Measurements from ENCODE around the gene TUBGCP3.
"Not testable (repeated sequence)": the region's sequence is repeated elsewhere in the genome, so short reads cannot be mapped to it uniquely, and the experiment has no call there.

The TUBGCP3 gene

DNA sequence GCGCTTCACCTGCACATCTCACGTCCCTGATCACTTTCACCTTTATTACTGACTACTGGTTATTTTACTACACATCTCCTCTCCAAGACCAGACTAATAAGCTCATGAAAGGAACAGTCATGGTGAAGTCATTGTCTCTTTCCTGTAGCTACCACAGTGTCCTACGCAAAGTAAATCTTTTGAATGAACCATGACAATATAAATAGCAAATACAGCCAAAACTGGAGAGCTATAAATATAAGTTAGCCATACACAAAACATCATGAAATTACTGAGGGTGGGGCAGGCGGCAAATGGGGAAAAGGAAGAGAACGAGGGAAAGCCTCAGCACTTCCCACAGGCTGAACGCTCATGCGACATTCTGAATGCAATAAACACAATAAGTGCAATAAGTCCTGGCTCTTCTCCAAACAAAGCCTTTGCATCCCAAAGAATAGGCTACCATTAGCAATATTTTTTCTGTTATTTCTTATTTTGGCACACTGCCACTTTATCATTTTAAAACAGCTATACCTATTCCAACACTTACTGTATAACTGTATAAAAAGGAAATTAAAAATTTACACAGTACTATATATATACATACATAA is 62.5 kb downstream of the TUBGCP3 start:
- DNase-seq, result no peak

DNA sequence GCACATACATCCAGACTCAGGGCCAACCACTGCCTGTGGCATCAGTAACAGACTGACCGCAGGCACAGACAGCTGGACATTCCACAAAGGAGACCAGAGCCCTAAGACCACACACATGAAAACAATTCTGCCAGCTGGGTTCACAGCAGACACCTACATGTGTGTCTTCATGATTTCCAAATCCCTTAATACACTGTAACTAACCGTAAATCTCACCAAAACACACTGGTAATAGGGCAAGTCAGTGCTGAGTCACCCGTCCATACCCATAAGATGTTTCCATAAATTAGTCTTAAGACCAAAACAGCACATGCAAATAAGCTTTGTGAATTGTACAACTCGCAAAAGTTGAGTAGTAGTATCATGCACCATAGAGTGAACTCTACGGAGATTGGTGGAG is 65.4 kb downstream of the TUBGCP3 start:
- no peak for DNase-seq

- no peak for DNase-seq
Measured at GRCh38 chr13:112521073-112521685, 66.8 kb downstream of the TUBGCP3 start.

GRCh38 chr13:112519517-112520060 is 68.4 kb downstream of the TUBGCP3 start:
- no peak for DNase-seq

DNA sequence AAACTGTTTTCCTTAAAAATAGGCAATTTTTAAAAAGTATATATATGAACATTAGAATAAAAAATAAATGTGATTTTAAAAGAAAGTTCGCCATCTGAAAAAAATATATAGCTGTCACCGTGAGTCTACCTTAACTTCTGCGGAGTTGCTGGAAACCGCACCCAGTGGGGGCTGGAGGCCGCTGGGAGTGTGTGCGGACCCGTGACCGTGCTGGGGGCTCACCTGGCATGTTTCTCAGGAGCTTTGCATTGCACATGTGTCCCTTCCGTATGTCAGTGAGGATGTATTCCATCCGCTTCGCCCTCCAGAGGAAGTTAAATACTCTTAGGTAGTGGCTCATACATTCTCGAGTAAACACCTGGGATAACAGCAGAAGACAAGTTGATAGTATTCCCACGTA is 71.7 kb downstream of the TUBGCP3 start:
- DNase-seq, result no peak

- no peak for DNase-seq
Measured at GRCh38 chr13:112513761-112514160, 74.2 kb downstream of the TUBGCP3 start.

- DNase-seq, result no peak
Measured at GRCh38 chr13:112510987-112511685, 76.8 kb downstream of the TUBGCP3 start.

DNA sequence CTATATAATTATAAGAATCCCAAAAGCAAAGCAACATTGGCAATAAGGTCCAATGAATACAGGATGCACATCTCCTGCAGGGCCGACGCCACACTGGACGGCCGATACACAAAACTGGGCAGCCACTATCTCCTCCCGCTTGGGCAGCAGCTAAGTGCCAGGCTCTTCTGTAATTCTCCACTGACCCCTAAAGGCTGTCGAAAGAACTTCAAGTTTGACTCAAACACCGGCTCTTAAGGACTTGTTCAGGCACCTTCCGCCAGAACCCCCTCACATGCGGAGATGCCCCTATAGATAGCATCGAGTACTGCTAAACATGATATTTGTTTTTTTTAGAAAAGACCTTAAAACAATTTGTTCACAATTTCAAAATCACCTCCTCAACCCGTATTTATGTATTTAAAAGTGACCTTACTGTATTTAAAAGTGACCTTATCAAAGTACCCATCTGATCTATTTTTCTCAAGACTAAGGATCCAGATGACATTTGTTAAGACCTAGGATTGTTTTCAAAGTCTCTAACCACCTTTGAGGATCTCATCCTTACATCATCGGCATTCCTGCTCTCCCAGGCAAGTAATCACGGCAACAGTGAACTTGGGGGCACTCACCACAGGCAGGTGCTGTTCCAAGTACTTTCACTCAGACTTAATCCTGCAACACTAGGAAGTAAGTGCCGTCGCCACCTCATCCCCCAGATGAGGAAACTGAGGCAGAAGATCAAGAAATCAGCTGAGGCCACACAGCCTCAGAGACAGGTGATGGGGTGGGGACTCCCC is 77.8 kb downstream of the TUBGCP3 start:
- peak; percentile 59 for DNase-seq

DNA sequence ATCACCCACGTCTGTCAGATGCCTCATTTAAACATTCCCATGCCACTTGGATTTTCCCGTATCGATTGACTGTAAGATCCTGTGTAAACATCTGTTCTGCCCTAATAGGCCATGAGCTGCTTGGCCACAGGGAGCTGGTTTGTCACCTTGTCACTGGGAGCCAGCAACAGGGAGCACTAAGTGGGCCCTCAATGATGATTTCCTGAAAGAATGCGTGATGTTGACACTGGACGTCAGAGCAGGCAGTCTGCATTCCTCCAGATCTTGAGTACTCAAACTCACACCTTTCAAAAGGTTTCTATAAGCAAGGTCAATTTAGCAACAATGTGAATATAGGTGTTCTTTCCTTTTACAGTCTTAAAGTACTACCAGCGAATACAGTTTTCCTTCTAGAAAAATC is 78.8 kb downstream of the TUBGCP3 start:
- DNase-seq, result no peak

- DNase-seq, result no peak
Measured at GRCh38 chr13:112506046-112506445, 81.9 kb downstream of the TUBGCP3 start.

GRCh38 chr13:112496166-112496565 is 91.8 kb downstream of the TUBGCP3 start:
- DNase-seq, result no peak

GRCh38 chr13:112495465-112495864 is 92.5 kb downstream of the TUBGCP3 start:
- no peak for DNase-seq

DNA sequence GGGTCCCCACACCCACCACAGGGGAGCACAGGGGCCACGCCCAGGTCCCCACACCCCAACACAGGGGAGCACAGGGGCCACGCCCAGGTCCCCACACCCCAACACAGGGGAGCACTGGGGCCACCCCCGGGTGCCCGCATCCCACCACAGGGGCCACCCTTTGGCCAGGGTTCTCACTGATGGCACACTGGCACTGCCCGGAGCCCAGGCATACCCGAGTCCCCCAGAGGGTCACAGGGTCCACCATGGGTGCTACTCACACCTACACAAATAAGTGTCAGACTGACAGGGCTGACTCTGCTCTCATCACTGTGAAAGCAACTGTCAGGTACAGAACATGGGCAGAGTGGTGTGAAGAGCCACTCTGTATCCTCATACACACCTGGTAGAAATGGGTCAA is 98.8 kb downstream of the TUBGCP3 start:
- DNase-seq, result no peak

DNA sequence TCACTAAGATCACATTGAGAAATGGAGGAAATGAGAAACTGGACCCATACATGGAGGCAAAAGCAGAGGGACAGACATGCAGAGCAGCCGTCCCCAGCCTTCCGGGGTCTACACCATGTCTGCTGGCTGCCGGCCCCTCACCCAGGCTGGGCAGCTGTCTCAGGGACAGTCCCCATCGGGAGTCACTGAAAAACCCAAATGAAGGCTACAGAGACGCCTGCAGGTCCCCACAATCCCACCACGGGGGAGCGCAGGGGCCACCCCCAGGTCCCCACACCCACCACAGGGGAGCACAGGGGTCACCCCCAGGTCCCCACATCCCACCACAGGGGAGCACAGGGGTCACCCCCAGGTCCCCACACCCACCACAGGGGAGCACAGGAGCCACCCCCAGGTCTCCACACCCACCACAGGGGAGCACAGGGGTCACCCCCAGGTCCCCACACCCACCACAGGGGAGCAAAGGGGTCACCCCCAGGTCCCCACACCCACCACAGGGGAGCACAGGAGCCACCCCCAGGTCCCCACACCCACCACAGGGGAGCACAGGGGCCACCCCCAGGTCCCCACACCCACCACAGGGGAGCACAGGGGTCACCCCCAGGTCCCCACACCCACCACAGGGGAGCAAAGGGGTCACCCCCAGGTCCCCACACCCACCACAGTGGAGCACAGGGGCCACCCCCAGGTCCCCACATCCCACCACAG is 99.5 kb downstream of the TUBGCP3 start:
- not testable (repeated sequence) for DNase-seq

DNA sequence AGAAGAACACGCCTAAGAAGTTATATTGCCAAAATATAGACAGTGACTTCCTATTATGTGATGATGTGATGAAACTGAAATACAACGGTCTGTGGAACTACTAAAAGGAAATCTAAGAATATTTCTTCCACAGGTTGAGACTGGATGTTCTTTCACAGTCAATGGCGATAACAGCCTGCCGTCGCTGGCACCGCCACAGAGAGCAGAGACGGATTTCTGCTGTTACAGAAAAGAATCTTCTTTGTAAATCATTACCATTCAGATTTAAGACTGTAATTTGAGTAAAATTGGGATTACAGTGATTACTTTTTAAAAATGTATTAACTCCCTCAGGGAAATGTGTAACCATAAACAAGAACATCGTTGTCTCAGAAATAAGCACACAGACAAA is 100.8 kb downstream of the TUBGCP3 start:
- DNase-seq, result no peak

- DNase-seq, result no peak
Measured at GRCh38 chr13:112486386-112487126, 101.4 kb downstream of the TUBGCP3 start.

DNA sequence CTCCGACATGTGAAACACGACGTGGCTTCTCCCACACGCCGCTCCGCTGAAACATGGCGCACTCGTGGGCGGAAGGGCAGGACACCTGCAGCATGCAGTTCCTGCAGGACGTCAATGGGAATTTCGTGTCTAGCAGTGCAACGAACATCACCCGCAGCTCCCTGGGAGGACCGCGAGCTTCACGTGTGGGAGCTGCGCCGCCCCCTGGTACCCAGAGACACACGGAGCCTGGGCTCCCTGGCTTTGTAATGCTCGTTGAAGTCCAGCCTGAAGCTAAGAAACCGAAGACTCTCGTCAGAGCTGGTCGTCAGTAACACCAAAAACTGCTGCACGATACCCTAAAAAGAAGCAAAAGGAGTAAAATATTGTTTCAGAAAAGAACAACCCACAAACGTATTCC is 102.1 kb downstream of the TUBGCP3 start:
- not testable (repeated sequence) for DNase-seq

GRCh38 chr13:112483299-112483698 is 104.7 kb downstream of the TUBGCP3 start:
- no peak for DNase-seq

DNA sequence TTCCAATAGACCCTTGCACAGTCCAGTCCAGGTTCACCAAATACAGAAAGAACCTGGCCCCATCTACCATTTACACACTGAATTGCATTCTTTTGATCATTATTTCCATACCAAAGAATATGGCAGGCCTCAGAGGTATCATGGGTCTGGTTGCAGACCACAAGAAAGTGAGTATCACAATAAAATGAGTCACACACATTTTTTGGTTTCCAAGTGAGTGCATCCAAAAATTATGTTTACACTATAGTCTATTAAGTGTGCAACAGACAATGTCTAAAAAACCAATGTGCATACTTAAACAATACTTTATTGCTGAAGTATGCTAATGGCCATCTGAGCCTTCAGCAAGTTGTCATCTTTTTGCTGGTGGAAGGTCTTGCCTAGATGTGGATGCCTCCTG is 106.5 kb downstream of the TUBGCP3 start:
- DNase-seq, result no peak

- no peak for DNase-seq
Measured at GRCh38 chr13:112479389-112479788, 108.6 kb downstream of the TUBGCP3 start.

DNA sequence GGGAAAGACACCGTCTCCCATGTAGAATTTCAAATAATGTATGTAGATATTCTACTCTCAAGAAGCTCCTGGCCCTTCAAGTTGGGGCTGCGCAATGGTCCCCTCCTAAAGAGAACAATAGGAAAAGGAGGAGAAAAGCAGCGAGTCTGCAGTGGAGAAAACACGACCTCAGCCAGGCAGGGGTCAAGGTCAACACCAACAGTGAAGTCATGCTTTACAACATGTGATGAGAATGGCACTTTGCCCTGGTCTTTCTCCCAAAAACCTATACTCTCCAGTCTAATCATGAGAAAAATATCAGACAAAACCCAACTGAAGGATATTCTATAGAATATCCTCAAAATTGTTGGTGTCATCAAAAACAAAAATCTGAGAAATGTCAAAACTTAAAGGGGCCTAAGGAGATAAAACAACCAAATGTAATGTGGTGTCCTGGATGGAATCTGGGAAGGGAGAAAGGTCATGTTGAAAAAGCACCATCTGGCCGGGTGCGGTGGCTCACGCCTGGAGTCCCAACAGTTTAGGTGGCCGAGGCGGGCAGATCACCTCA is 110.8 kb downstream of the TUBGCP3 start:
- DNase-seq, result no peak

- no peak for DNase-seq
Measured at GRCh38 chr13:112475889-112476288, 112.1 kb downstream of the TUBGCP3 start.
